SK-N-MC (cell line): ENCODE results near the gene KCTD16.

Source experiments
- EZH2 ChIP-seq: fragments of 200-600 bp; sonication (generic); IDR thresholded peaks from one replicate; pipeline ENCODE4 v1.6.1; 2017; ENCODE audit warnings: antibody characterized with exemption
- POLR2AphosphoS5 ChIP-seq: IDR thresholded peaks from 2 replicates; pipeline ENCODE4 v1.6.1; 2012; ENCODE audit warnings: mild to moderate bottlenecking, low read depth, low read length, borderline replicate concordance

DNA sequence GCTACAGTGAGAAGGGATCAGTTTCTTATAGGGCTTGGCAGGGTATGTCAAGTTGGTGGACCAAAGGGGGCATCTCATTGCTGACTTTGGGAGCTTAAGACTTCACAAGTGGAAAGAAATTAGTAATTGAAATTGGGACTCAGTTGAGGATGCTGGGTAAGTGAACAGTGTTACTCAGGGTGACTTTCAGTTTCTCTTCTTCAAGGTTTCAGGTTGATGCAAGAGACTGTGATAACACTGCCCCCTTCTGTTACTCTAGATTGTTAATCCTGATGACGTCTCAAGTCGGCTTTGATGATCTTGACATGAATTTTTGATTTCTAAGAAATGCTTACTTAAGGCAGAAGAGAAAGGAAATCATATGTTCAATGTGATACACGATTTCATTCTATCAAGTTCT lies 21.3 kb downstream of the KCTD16 start:
- TF ChIP-seq POLR2AphosphoS5 (no peak), EZH2 (no peak)
